SK-N-SH treated with all-trans-retinoic acid at 6 μM for 48 hours (cell line): ENCODE data around the gene THSD4.

Experiments used
- ARNTL ChIP-seq: fragments of 450-650 bp; formaldehyde crosslinking; IDR thresholded peaks from 2 replicates; pipeline ENCODE4 v1.5.0; 2020; ENCODE audit warnings: low read depth, mild to moderate bottlenecking, moderate library complexity, borderline replicate concordance
- ZFP3 ChIP-seq: fragments of 250-450 bp; sonication (Bioruptor Pico); IDR thresholded peaks from 2 replicates; pipeline ENCODE4 v1.5.0; 2020; ENCODE audit warnings: mild to moderate bottlenecking, moderate library complexity

DNA sequence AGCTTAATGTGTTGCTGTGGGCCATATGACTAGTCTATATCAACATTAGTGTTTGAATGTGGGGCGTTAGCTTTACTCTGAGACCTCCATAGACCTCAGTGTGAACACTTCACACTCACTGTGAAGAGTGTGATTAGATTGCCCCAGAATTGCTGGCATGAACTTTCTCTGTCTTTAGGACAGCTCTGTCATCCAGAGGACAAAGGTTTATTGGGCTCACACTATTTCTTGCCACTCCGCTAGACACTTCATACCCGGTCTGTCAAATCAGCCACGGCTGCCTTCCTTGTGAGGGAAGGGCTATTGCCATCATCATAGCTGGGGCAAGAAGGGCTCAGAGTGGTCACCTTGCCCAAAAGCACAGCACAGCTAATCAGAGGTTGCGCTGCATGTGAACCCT, 378.3 kb downstream of the THSD4 start:
- no peak for TF ChIP-seq ZFP3 (CRISPR knock-in tag)
- TF ChIP-seq ARNTL, result no peak
